HG02870 (cell line): Measurements from ENCODE around the gene JARID2.
A peak's percentile ranks its signal among the peaks of the same experiment; 100 is the strongest.

ENCODE experiments used
- ATAC-seq: cut with Tn5 transposase; IDR thresholded peaks from one replicate; pipeline ENCODE4 v1.9.1; 2021; ENCODE audit warnings: mild to moderate bottlenecking, moderate library complexity; ENCODE audit not compliant: unreplicated experiment

The JARID2 gene

DNA sequence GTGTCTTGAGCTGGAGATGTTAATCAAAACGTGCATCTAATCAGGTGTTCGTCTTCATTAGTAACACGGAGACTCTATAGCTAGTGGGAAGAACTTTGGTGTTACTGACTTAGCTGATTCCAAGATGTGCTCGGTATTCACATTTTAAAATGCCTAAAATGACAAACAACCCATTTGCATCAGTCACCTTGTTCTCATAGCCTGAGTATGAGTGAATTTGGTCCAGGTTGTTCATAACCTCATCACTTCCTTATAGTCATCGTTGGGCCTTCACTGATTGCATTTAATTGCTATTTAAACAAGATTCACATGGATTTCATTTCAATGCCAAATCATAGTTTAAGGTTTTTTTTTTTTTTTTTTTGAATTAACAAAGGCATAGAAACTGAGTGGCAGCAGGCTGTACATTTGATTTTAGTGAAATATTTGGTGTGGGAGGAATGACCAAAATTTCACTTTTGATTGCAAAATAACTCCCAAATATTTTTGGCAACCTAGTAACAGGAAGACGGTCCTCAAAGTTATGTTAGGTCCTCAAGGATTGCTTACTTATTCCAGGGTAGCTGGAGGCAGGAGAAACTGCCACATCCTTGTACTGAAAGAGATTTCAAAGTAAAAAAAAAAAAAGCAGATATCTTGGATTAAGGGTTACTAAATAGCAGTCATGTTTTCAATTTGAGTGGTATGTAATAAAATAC is 104.7 kb downstream of the JARID2 start:
- ATAC-seq = no peak

- ATAC-seq = no peak
Observed at GRCh38 chr6:15351631-15352030, 105.8 kb downstream of the JARID2 start.

- no peak for ATAC-seq
Observed at GRCh38 chr6:15352220-15352619, 106.4 kb downstream of the JARID2 start.

DNA sequence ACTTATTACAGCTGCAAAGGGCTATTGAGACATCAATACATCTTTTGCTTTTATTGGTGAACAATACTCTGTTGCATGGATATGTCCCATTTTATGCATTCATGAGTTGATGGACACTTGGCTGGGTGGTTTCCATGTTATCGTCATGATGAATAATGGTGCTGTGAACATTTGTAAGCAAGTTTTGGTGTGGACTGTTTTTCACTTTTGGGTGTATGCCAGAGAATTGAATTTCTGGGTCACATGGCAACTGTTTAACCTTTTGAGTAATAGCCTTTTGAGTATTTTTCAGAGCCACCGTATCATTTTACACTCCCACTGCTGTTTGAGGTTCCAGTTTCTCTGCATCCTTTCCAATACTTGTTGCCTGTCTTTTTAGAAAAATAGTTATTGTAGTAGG is 107.0 kb downstream of the JARID2 start:
- no peak for ATAC-seq

DNA sequence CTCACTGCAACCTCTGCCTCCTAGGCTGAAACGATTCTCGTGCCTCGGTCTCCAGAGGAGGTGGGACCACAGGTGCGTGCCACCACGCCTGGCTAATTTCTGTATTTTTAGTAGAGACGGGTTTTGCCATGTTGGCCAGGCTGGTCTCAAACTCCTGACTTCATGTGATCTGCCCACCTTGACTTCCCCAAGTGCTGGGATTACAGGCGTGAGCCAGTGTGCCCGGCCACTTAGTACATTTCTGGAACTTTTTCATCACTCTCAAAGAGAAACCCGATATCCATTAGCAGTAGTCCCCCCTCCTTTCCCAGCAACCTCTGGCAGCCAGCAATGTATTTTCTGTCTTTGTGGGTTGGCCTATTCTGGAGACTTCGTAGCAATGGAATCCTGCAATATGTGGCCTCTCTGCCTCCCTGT is 109.8 kb downstream of the JARID2 start:
- no peak for ATAC-seq

DNA sequence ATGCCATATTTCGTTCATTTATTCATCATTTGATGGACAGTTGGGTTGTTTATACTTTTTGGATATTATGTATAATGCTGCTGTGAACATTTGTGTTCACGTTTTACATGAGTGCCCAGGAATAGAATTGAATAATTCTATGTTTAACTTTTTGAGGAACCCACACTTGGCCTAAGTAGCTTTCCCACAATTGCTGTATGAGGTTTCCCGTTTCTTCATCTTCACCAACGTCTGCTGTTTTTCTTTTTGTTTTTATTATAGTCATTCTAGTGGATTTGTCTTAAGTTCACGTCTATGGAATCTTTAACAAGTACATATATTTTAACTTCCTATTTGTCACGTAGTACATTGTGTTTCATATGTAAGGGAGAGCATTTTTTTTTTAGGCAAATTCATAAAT is 110.3 kb downstream of the JARID2 start:
- ATAC-seq = no peak

GRCh38 chr6:15356937-15357336 is 111.1 kb downstream of the JARID2 start:
- no peak for ATAC-seq

- no peak for ATAC-seq
Observed at GRCh38 chr6:15357782-15358181, 111.9 kb downstream of the JARID2 start.

DNA sequence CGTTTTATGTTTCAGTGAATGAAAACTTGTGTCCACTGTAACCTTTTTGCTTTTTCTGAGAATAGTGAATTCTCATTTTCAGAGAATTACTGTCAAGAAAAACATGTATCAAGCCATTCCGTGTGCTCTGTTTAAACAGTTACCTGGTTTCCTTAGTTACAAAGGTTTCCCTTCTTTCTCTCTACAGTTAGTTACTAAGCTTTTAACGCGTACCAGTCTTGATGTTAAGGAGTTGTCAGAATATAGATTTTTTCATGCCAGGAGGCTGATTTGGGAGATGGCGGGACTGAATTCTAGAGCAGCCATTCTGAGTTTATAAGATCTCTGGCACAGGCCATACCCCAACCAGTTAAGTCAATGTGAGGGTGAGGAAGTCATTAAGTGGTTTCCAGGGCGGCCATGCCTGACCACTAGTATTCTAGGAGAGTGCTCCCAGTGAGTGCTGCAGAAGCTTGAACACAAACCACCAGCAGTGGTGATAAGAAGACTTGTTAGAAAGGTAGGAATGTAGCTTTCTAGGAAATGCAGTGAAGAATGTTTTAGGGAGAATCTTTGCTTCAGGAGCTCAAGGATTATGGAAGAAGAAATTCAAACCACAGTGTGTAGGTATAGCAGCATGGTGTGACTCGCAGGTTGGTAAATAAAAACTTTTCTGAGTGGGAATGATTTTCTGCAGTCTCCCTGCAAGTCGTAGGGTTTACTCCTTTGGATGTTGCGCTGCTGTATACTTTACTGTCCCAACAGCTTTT is 112.9 kb downstream of the JARID2 start:
- ATAC-seq = no peak

DNA sequence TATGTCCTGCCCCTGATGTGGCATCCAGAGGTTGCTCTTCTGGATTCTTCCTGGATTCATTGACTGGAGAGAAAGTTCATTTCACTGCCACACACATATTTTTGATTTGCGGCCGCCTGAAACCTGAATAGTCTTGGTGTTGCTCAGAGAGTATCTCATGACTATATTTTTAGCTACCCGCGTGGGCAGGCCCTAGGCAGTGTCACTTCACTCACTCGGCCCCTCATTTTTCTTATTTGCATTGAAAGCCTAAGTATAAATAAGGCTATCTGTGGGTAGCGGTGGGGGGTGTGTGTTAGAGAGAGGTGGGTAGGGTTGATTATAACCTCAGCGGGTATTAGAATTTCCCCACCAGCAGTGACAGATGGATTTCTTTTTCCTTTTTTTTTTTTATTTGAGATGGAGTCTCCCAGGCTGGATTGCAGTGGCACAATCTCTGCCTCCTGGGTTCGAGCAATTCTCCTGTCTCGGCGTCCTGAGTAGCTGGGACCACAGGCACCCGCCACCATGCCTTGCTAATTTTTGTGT is 113.5 kb downstream of the JARID2 start:
- peak; percentile 59 for ATAC-seq

DNA sequence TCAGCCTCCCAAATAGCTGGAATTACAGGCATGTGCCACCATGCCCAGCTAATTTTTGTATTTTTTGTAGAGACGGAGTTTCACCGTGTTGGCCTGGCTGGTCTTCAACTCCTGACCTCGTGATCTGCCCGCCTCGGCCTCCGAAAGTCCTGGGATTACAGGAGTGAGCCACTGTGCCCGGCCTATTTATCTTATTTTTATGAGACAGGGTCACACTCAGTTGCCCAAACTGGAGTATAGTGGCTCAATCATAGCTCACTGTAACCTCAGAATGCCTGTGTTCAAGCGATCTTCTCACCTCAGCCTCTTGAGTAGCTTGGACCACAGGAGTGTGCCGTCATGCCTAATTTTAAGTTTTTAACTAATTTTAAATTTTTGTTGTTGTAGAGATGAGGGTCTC is 114.4 kb downstream of the JARID2 start:
- ATAC-seq = no peak

- no peak for ATAC-seq
Observed at GRCh38 chr6:15361197-15361596, 115.3 kb downstream of the JARID2 start.

DNA sequence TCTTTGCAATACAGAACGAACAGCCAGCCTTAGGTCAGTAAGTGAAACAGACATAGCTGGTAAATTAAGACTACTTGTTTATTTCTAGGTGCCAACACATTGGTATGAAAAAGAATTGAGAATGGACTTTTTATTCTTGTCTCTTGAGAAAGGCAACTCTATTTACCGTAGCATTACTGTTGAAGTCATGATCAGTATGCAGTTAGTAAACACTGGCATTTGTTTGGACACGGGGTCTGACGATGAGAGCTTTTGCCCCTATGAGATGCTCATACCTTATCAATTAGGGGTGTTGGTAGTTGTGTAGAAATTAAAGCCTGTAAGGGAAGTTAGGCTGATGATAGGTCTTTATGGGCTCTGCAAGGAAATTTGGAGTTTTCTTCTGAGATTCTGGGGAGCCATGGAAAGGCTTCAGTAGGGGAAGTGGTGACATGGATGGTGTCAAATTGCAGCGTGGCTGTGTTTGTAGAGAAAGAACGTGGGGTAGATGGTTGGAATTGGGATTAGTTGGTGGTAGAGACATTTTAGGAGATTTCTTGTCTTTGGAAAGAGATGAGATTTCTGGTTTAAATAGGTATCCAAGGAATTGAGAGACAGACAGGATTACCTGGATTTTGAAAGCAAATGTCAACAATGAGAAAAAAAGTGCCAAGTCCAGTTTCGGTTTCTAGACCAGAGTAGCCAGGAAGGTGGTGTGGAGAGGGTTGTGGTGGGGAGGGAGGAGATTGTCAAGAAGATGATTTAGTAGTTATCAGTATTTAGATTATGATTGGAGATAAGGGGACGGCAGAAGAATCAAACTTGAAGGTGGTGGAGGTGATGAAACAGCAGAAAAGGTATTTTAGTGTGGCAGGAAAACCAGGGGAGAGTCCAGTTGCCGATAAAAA is 116.6 kb downstream of the JARID2 start:
- ATAC-seq = no peak

- no peak for ATAC-seq
Observed at GRCh38 chr6:15363164-15363522, 117.3 kb downstream of the JARID2 start.

GRCh38 chr6:15363523-15364400 is 117.9 kb downstream of the JARID2 start:
- ATAC-seq = no peak

DNA sequence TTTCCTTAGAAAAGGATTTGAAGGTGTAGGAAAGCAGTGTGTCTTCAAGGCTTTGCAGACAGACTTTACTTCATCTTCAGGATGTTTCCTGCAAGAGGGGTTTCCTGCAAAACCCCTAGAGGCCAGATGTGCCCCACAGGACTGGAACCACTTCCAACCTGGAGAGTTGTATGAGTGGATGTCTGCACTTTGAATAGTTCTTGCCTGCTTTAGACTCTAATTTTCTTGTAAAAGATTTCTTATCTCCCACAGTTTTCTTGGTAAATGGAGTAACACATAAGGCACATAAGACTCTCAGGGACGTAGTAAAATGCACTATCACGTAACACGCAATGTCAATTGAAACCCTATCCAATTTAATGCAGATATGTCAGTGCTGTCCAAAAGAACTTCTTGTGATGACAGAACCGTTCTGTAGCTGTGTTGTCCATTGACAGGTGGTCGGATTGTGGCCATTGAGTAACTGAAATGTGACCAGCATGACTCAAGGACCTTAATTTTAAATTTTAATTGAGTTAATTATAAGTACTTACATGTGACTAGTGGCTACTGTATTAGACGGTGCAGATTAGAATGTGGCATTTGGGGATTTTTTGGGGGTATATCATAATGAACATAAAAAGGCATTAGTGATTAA is 118.7 kb downstream of the JARID2 start:
- no peak for ATAC-seq

DNA sequence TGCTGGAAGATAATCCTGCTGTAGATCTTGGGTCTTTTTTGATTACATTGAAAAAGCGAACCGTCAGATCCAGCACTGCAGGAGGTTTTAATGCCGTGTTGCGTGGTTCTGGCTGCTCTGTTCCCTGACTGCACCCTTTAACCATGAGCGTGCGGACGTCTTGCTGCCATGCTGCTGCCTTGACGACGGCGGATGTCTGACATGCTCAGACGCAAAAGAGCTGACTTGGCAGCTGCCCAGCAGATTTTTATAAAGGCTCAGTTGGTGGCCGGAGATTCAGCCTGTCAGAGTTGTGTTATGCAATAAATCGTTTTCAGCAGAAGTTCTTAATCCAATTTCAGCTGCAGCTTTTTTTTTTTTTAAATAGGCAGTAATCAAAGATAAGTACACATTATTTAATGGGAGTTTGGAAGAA is 119.4 kb downstream of the JARID2 start:
- no peak for ATAC-seq

DNA sequence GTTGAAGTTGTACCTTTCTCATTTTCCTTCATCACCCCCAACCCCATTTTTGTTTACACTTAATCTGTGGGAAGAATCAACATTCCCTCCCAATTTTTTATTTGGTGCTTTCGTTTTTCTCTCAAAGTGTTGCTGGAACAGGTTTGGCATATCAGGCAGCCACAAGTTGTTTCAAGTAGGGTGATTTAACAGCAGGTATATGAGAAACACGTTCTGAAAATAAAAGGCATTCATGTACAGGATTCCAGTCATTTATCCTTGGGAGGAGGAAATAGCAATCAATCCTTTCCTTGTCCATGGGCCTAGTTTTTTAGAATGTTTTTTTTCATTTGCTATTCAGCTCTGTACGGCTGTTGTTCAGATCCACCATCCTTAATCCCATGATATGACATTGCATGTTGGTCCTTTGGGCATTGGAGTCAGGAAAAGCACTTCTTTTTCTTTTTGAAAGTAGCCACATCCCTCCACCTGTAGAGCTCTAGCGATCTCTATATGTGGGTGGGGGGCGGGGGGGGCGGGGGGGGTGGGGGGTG is 120.2 kb downstream of the JARID2 start:
- no peak for ATAC-seq

GRCh38 chr6:15366879-15367278 is 121.0 kb downstream of the JARID2 start:
- no peak for ATAC-seq

DNA sequence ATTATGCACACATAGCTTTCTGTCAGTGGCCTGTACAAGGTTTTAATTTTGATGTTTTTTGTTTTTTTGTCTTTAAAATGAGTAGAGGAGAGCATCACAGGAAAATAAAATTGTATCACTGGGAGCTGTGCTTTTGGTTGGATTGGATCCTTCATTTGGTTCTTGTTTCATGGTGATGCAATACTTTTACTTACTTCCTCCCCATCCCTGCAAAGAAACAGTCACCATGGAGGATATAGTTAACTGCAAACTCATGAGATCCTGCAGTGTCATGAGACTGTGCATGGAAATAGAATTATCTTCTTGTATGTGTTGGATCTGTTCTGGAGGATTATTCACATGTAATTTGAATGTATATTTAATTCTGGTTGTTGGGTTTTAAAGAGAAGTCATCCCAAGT is 122.3 kb downstream of the JARID2 start:
- ATAC-seq = no peak
